Endothelial cell of umbilical vein (primary cell): Measurements from ENCODE around the gene ADPGK. TPM values are rescaled to one million over a fixed set of nuclear protein-coding genes. Genes with fewer than 3 reads are reported as not detected.

Experiments
- BruUV-seq: library from RNA; stranded (reverse); fragments of 400-500 nt; replicated peaks from 2 replicates; lab custom pipeline; 2021; lab: Mats Ljungman, UMichigan
- CTCF ChIA-PET: fragments of 300-600, 350-600 bp; sonication (Branson Sonifier 250); formaldehyde crosslinking; loops from one replicate; lab custom pipeline; 2021; ENCODE audit warnings: antibody characterized with exemption, inconsistent platforms; lab: Charles Lee
- POLR2A ChIA-PET: fragments of 300-600, 350-600 bp; sonication (Branson Sonifier 250); formaldehyde crosslinking; loops from one replicate; lab custom pipeline; 2021; ENCODE audit warnings: antibody characterized with exemption, inconsistent platforms; lab: Charles Lee
- DNase-seq: peaks from one replicate; pipeline ENCODE4 v3.0.0-alpha.2; 2011; ENCODE audit warnings: low read depth, low spot score
- FAIRE-seq: peaks from 2 replicates; lab custom pipeline; 2011; peaks lifted over from hg19 to GRCh38; lab: Jason Lieb, UNC
- H2AFZ ChIP-seq: 2 replicates; pipeline ENCODE4 v1.6.0; 2012; ENCODE audit warnings: low read depth, low read length, control low read depth, inconsistent platforms
- H3K27ac ChIP-seq: 2 replicates; pipeline ENCODE4 v1.5.1; 2011; ENCODE audit warnings: low read depth, mild to moderate bottlenecking, control low read depth, low read length, moderate library complexity; ENCODE audit not compliant: insufficient read depth
- H3K27me3 ChIP-seq, 2 experiments: 2 replicates each; pipeline versions ENCODE4 v1.6.0 to v1.6.1; 2011; ENCODE audit warnings: low read length in 2 of 2, mixed read lengths in 1 of 2; ENCODE audit not compliant: control insufficient read depth in 2 of 2, insufficient read depth in 2 of 2
- H3K36me3 ChIP-seq, 2 experiments: 2 replicates in 1 of 2; 3 replicates in 1 of 2; pipeline ENCODE4 v1.5.1; 2011; ENCODE audit warnings: low read length in 2 of 2, mild to moderate bottlenecking in 1 of 2, moderate library complexity in 1 of 2; ENCODE audit not compliant: control insufficient read depth in 2 of 2, insufficient read depth in 2 of 2; ENCODE audit errors: extremely low read depth in 1 of 2
- H3K4me1 ChIP-seq: 3 replicates; pipeline ENCODE4 v1.5.1; 2011; ENCODE audit warnings: mild to moderate bottlenecking, low read length; ENCODE audit not compliant: control insufficient read depth, insufficient read depth; ENCODE audit errors: extremely low read depth
- H3K4me2 ChIP-seq: 2 replicates; pipeline ENCODE4 v1.6.1; 2011; ENCODE audit warnings: low read length, control low read depth, mixed read lengths; ENCODE audit not compliant: insufficient read depth
- H3K4me3 ChIP-seq, 3 experiments: fragments of 200-600 bp in 1 of 3; sonication (generic), shearing (Covaris generic) in 1 of 3; replicated peaks in 1 of 3; 2 replicates each; pipeline ENCODE4 v1.5.1; 2011 to 2016; ENCODE audit warnings: control low read depth in 3 of 3, low read length in 3 of 3, mild to moderate bottlenecking in 2 of 3, inconsistent platforms in 1 of 3, low read depth in 1 of 3, moderate library complexity in 1 of 3; ENCODE audit not compliant: insufficient read depth in 1 of 3
- H3K79me2 ChIP-seq: 2 replicates; pipeline ENCODE4 v1.6.0; 2012; ENCODE audit warnings: low read length, inconsistent platforms; ENCODE audit not compliant: control insufficient read depth, insufficient read depth
- H3K9ac ChIP-seq: replicated peaks from 2 replicates; pipeline ENCODE3; 2011; ENCODE audit warnings: low read length, control low read depth; ENCODE audit not compliant: insufficient read depth; ENCODE audit errors: extremely low read depth
- H3K9me1 ChIP-seq: replicated peaks from 3 replicates; pipeline ENCODE4 v1.6.0; 2011; ENCODE audit warnings: mild to moderate bottlenecking, low read length; ENCODE audit not compliant: control insufficient read depth, insufficient read depth; ENCODE audit errors: extremely low read depth
- H3K9me3 ChIP-seq: replicated peaks from 2 replicates; pipeline ENCODE4 v1.5.1; 2012; ENCODE audit warnings: low read length, inconsistent platforms; ENCODE audit not compliant: control insufficient read depth, insufficient read depth
- H4K20me1 ChIP-seq: replicated peaks from 2 replicates; pipeline ENCODE3; 2011; ENCODE audit warnings: mild to moderate bottlenecking, low read length; ENCODE audit not compliant: control insufficient read depth, insufficient read depth; ENCODE audit errors: extremely low read depth
- EZH2 ChIP-seq: IDR thresholded peaks from 2 replicates; pipeline ENCODE4 v1.6.1; 2012; ENCODE audit warnings: borderline replicate concordance, low read depth, mild to moderate bottlenecking, moderate library complexity, low read length, inconsistent platforms; ENCODE audit not compliant: severe bottlenecking
- FOS ChIP-seq: IDR thresholded peaks from 2 replicates; pipeline ENCODE4 v1.6.1; 2011; ENCODE audit warnings: mild to moderate bottlenecking, low read length, moderate library complexity, borderline replicate concordance; ENCODE audit not compliant: insufficient read depth
- GATA2 ChIP-seq: IDR thresholded peaks from 2 replicates; pipeline ENCODE4 v1.7.0; 2011; ENCODE audit warnings: low read depth, mild to moderate bottlenecking, moderate library complexity, mixed read lengths, low read length; ENCODE audit not compliant: insufficient read length, insufficient read depth
- JUN ChIP-seq: IDR thresholded peaks from 2 replicates; pipeline ENCODE4 v1.6.1; 2011; ENCODE audit warnings: borderline replicate concordance, low read depth; ENCODE audit not compliant: insufficient read length, insufficient read depth
- MYC ChIP-seq: IDR thresholded peaks from one replicate; pipeline ENCODE4 v1.6.1; 2011; ENCODE audit warnings: mild to moderate bottlenecking, low read depth, low read length
- POLR2A ChIP-seq: IDR thresholded peaks from 2 replicates; pipeline ENCODE4 v1.6.1; 2012; ENCODE audit warnings: low read depth, mild to moderate bottlenecking, control low read depth, low read length
- POLR2AphosphoS5 ChIP-seq: IDR thresholded peaks from 2 replicates; pipeline ENCODE4 v1.6.1; 2012; ENCODE audit warnings: low read depth, mild to moderate bottlenecking, control low read depth, low read length, moderate library complexity; ENCODE audit not compliant: insufficient read depth
- dilution Hi-C: fragments of 300-500 bp; cut with MboI; formaldehyde crosslinking; loops from one replicate; pipeline ENCODE4 v1.15.0; 2019; ENCODE audit warnings: low sequenced_read_pairs; ENCODE audit not compliant: extremely low pct_ligation_motif_present
- intact Hi-C: fragments of 100-400 bp; cut with micrococcal nuclease; formaldehyde crosslinking; loops from one replicate; pipeline ENCODE4 v1.10.0; 2022
- polyA plus RNA-seq, 4 experiments: library from polyadenylated mRNA; depleted of rRNA in 3 of 4; stranded (reverse) in 3 of 4; unstranded in 1 of 4; fragments of >200 nt; gene quantifications; 2 replicates each; pipeline versions ENCODE4 v1.2.1 to v1.2.3, GENCODE V29; 2011 to 2012; ENCODE audit warnings: missing spikeins in 1 of 4
- total RNA-seq: library from RNA; stranded (reverse); gene quantifications from 2 replicates; pipeline ENCODE4 v1.2.3, GENCODE V29; 2021
- TF ChIP-seq, protein P1 (sequence below), 2 donors: IDR thresholded peaks; 1 replicate in 1 of 2; 2 replicates in 1 of 2; pipeline ENCODE4 v1.5.1; 2011; ENCODE audit warnings: low read length in 2 of 2, mild to moderate bottlenecking in 2 of 2, moderate library complexity in 2 of 2, control low read depth in 1 of 2, inconsistent platforms in 1 of 2, low read depth in 1 of 2; ENCODE audit not compliant: insufficient read depth in 1 of 2; ENCODE audit errors: extremely low read depth in 1 of 2
- TF ChIP-seq, protein P2 (sequence below): IDR thresholded peaks from 2 replicates; pipeline ENCODE4 v1.6.1; 2011; ENCODE audit not compliant: insufficient read depth, insufficient read length

The ADPGK gene
- total and polyA plus RNA-seq, 2 donors (not counting 3 experiments of a cell fraction or from before 2014, with no cell fraction given): 51.0 to 57.1 TPM

DNA sequence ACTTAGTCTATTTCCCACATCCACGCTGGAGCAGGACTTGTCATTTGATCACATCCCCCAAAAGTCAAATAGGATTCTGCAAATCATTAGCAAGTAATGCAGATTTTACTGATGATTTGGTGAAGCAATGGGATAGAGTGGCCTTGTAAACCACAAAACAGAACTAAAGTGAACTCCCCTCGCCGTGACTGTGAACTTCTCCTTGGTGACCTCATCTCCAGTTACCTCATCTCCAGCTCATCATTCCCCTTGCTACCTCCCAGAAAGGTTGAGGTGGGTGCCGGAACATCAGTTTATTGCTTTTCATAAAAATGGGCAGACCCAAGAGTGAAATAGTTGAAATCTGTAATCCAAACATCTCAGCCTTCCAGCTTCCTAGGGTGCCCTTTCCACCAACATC is 36.7 kb upstream of the ADPGK start:
- H3K9me3 ChIP-seq: no peaks in the 10 kb centered on the region
- no peak for TF ChIP-seq EZH2
- TF ChIP-seq JUN: no peak
- TF ChIP-seq POLR2AphosphoS5: no peak
- no peak for TF ChIP-seq MYC
- TF ChIP-seq, protein P1, sequence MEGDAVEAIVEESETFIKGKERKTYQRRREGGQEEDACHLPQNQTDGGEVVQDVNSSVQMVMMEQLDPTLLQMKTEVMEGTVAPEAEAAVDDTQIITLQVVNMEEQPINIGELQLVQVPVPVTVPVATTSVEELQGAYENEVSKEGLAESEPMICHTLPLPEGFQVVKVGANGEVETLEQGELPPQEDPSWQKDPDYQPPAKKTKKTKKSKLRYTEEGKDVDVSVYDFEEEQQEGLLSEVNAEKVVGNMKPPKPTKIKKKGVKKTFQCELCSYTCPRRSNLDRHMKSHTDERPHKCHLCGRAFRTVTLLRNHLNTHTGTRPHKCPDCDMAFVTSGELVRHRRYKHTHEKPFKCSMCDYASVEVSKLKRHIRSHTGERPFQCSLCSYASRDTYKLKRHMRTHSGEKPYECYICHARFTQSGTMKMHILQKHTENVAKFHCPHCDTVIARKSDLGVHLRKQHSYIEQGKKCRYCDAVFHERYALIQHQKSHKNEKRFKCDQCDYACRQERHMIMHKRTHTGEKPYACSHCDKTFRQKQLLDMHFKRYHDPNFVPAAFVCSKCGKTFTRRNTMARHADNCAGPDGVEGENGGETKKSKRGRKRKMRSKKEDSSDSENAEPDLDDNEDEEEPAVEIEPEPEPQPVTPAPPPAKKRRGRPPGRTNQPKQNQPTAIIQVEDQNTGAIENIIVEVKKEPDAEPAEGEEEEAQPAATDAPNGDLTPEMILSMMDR (IDR thresholded peaks at IDR 0.05; ENCODE audit: extremely low read depth in 1 of 2, insufficient read depth in 1 of 2, low read depth in 1 of 2, low read length in 2 of 2): no peak
- TF ChIP-seq GATA2: no peak
- TF ChIP-seq, protein P2, sequence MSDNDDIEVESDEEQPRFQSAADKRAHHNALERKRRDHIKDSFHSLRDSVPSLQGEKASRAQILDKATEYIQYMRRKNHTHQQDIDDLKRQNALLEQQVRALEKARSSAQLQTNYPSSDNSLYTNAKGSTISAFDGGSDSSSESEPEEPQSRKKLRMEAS: no peak
- TF ChIP-seq FOS: no peak
- no peak for TF ChIP-seq POLR2A
- H2AFZ ChIP-seq: no peak overlapping the region
- H3K4me2 ChIP-seq: no peak overlapping the region
- H3K27ac ChIP-seq: no peak overlapping the region
- H3K4me3 ChIP-seq: no peak overlapping the region
- no peaks in the 10 kb centered on the region for H4K20me1 ChIP-seq
- no peak for DNase-seq
- H3K4me1 ChIP-seq: no peaks in the 10 kb centered on the region
- H3K27me3 ChIP-seq: peaks cover 0 to 4% of the 10 kb centered on the region in 2 experiments
- H3K9me1 ChIP-seq: no peaks in the 10 kb centered on the region
- POLR2A ChIA-PET: no interaction called here
- H3K36me3 ChIP-seq: no peaks in the 10 kb centered on the region
- no peak for FAIRE-seq
- no TSS peak for BruUV-seq
- intact Hi-C loops: no loop called here
- no peaks in the 10 kb centered on the region for H3K79me2 ChIP-seq
- H3K9ac ChIP-seq: no peak overlapping the region
- CTCF ChIA-PET: no interaction called here
- dilution Hi-C loops: no loop called here
